Heart left ventricle (tissue), 16 donors: ENCODE measurements around the gene TBL1X. TPM values are rescaled to one million over a fixed set of nuclear protein-coding genes. Genes with fewer than 3 reads are reported as not detected.

Source experiments
- ATAC-seq, 4 donors: fragments of 200-7000 bp; cut with Tn5 transposase; one replicate each; pipeline ENCODE4 v1.9.1; 2020 to 2022; ENCODE audit warnings: moderate library complexity in 4 of 4, mild to moderate bottlenecking in 3 of 4, moderate number of reproducible peaks in 1 of 4
- DNase-seq, 5 donors: peaks; one replicate each; pipeline ENCODE4 v3.0.0-alpha.2; 2020
- H3K27ac ChIP-seq, 12 donors: fragments of 200-600 bp; sonication (generic) in 4 of 12; one replicate each; pipeline versions ENCODE4 v1.5.0 to v1.8.0; 2016 to 2022; ENCODE audit warnings: mild to moderate bottlenecking in 2 of 12
- H3K27me3 ChIP-seq, 9 donors: fragments of 200-600 bp; sonication (generic) in 2 of 9; one replicate each; pipeline versions ENCODE4 v1.5.1 to v1.8.0; 2016 to 2022; ENCODE audit warnings: mild to moderate bottlenecking in 3 of 9
- H3K36me3 ChIP-seq, 9 donors: fragments of 200-600 bp; sonication (generic) in 2 of 9; one replicate each; pipeline versions ENCODE4 v1.5.0 to v1.8.0; 2018 to 2022; ENCODE audit warnings: mild to moderate bottlenecking in 2 of 9
- H3K4me1 ChIP-seq, 12 donors: fragments of 200-600 bp; sonication (generic) in 4 of 12; one replicate each; pipeline versions ENCODE4 v1.5.0 to v1.8.0; 2016 to 2022; ENCODE audit warnings: mild to moderate bottlenecking in 3 of 12
- H3K4me3 ChIP-seq, 12 donors: fragments of 200-600 bp; sonication (generic) in 4 of 12; one replicate each; pipeline versions ENCODE4 v1.5.0 to v1.8.0; 2017 to 2022; ENCODE audit warnings: mild to moderate bottlenecking in 9 of 12, moderate library complexity in 4 of 12
- H3K9me3 ChIP-seq, 12 donors: fragments of 200-600 bp; sonication (generic) in 4 of 12; one replicate each; pipeline versions ENCODE4 v1.5.0 to v1.8.0; 2016 to 2022; ENCODE audit warnings: mild to moderate bottlenecking in 1 of 12
- POLR2A ChIP-seq, 2 donors: fragments of 450-650 bp; IDR thresholded peaks; one replicate each; pipeline ENCODE4 v1.6.1; 2017; ENCODE audit warnings: antibody characterized with exemption in 2 of 2, mild to moderate bottlenecking in 2 of 2, moderate library complexity in 2 of 2
- WGBS, 4 donors: extraction: QIAGEN DNeasy Blood & Tissue Kit in 2 of 4; methylation state at CpG; one replicate each; pipeline versions ENCODE4 v1.1.5 to v1.1.7; 2013 to 2018; 5-methylcytosine and 5-hydroxymethylcytosine counted together
- intact Hi-C, 10 donors: fragments of 100-400 bp; cut with DNase I; formaldehyde crosslinking; loops; one replicate each; pipeline versions ENCODE4 v1.11.1 to v1.14.2; 2022
- polyA plus RNA-seq, 2 donors: library from polyadenylated mRNA; stranded (reverse); fragments of 200-250 nt; gene quantifications; one replicate each; pipeline ENCODE4 v1.2.3, GENCODE V29; 2013
- total RNA-seq, 9 donors: library from RNA; depleted of rRNA in 2 of 9; stranded (reverse); fragments of >200 nt in 2 of 9; fragmentation: NEBNext Ultra II Directional in 3 of 9; extraction: Animal tissue kit (Norgen Biotek cat#: 25700) in 3 of 9; gene quantifications; one replicate each; pipeline versions ENCODE4 v1.1.0 to v1.2.4, GENCODE V29; 2016 to 2023
- TF ChIP-seq, protein P1 (sequence below), 12 donors: fragments of 200-600 bp; sonication (generic) in 4 of 12; IDR thresholded peaks; one replicate each; pipeline versions ENCODE4 v1.5.0 to v1.8.0; 2018 to 2022; ENCODE audit warnings: antibody characterized with exemption in 12 of 12, mild to moderate bottlenecking in 5 of 12
- donor health status: ischemic (EF 13 %, LVEDD 7.1; RV severe dilation, severe dysfunction).
- donor health status: healthy with polysubstance abuse.
- donor health status: DM: no; HTN: yes; CAD: no.
- donor health status: DM: no; HTN: no; CAD: no.
- donor health status: ischemic (EF 25% LVEDD 6.9; RV normal size, moderate dysfunction).
- donor health status: ischemic (EF 25% LVEDD 5.7; RV mildly dilated, moderate dysfunction).
- donor health status: healthy.
- donor health status: DM: yes; HTN: yes; CAD: no.
- donor health status: ischemic (EF 35%, LVEDD 5.7; RV mildly dilated, moderate dysfunction).
- donor health status: nonischemic (EF 11% LVEDD 7.7; RV severe dilation, severe dysfunction).
- donor health status: DM: yes; HTN: yes; CAD: no.
- donor health status: PGD.
- donor health status: ischemic (EF 29% LVEDD 5.4; RV normal size, mild dysfunction).
- donor health status: nonischemic (EF 23%, LVEDD 6.1; RV moderate dilation, normal function).

The TBL1X gene
- total and polyA plus RNA-seq, 11 donors: 2.4 to 30.7 (median 9.7) TPM

DNA sequence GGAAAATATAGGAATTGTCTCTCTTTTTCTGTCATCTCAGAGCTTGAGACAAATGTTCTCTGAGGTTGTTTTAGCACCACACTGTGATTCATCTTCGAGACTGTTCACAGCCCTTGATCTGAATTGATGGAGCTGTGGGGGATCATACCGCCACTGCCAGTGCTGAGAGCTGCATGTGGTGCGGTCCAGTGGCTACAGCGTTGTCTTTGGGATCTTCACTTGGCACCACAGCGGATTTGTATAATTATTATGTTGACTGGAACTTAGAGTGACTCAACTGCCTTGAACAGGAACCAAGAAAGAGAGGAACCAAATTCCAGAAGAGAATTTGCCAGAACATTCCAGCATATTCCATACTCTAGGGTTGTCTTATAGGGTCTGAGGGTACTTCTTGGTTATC is 29.1 kb downstream of the TBL1X start:
- intact Hi-C loops: no loop called here
- DNase-seq: no peak
- TF ChIP-seq, protein P1, sequence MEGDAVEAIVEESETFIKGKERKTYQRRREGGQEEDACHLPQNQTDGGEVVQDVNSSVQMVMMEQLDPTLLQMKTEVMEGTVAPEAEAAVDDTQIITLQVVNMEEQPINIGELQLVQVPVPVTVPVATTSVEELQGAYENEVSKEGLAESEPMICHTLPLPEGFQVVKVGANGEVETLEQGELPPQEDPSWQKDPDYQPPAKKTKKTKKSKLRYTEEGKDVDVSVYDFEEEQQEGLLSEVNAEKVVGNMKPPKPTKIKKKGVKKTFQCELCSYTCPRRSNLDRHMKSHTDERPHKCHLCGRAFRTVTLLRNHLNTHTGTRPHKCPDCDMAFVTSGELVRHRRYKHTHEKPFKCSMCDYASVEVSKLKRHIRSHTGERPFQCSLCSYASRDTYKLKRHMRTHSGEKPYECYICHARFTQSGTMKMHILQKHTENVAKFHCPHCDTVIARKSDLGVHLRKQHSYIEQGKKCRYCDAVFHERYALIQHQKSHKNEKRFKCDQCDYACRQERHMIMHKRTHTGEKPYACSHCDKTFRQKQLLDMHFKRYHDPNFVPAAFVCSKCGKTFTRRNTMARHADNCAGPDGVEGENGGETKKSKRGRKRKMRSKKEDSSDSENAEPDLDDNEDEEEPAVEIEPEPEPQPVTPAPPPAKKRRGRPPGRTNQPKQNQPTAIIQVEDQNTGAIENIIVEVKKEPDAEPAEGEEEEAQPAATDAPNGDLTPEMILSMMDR (IDR thresholded peaks at IDR 0.05): no peak
- no peak for TF ChIP-seq POLR2A (IDR thresholded peaks at IDR 0.05)
- H3K4me3 ChIP-seq: no peak overlapping the region
- H3K36me3 ChIP-seq: no peaks in the 10 kb centered on the region
- no peaks in the 10 kb centered on the region for H3K9me3 ChIP-seq
- no peak for ATAC-seq
- WGBS, 4 donors: 88 to 98% (median 93%) methylated on average over 5 of the region's 5 CpGs
- no peaks in the 10 kb centered on the region for H3K27me3 ChIP-seq
- H3K4me1 ChIP-seq: peaks cover 0 to 4% (median 0%) of the 10 kb centered on the region in 12 donors
- no peak overlapping the region for H3K27ac ChIP-seq

DNA sequence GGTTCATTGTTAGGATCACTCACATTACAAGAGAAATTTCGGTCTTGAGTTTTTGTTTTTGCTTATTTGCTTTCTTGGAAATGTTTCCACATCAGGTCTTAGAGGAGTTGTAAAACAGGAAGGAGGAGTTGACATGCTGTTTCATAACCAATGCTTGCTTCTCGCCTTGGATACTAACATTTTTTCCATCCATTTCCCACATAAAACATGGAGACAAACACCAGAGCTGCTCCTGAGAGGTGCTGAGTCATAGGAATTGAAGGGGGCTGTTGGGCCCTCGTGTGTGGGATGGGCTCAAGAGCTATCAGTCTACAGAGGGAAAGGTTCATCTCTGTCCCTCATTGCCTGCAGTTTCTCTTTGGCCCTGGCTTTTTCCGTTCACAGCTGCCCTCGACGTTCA is 29.9 kb downstream of the TBL1X start:
- ATAC-seq (no peak), DNase-seq (no peak)
- peaks cover 0 to 4% (median 0%) of the 10 kb centered on the region in 12 donors for H3K4me1 ChIP-seq
- no peaks in the 10 kb centered on the region for H3K36me3 ChIP-seq
- TF ChIP-seq, protein P1 (IDR thresholded peaks at IDR 0.05): no peak
- TF ChIP-seq POLR2A (IDR thresholded peaks at IDR 0.05): no peak
- H3K9me3 ChIP-seq: no peaks in the 10 kb centered on the region
- intact Hi-C loops: no loop called here
- 60 to 69% (median 62%) methylated on average over 6 of the region's 6 CpGs for WGBS, 4 donors
- H3K27ac ChIP-seq: no peak overlapping the region
- no peak overlapping the region for H3K4me3 ChIP-seq
- H3K27me3 ChIP-seq: no peaks in the 10 kb centered on the region

DNA sequence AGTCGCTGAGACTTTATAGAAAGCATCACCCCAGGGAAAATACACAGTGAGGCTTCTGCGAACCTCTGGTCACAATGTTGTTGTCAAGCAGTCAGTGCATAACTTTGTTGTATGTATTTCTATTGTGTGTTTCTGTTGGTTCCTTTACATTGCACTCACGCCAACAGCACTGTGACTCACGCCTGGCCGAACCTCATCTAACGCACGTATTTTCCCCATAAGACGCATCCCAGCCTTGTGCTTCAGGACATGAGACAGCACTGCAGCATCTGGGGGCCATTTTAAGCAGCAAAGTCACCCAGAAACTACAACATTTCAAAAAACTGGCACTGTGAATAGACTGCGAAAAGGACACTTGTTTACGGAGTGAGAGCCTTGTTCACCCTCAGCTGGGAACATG is 30.6 kb downstream of the TBL1X start:
- no peak for ATAC-seq
- Histone ChIP-seq H3K27ac (no peak overlapping the region), H3K4me3 (no peak overlapping the region), H3K4me1 (peaks cover 0 to 4% (median 0%) of the 10 kb centered on the region in 12 donors), H3K9me3 (no peaks in the 10 kb centered on the region), H3K27me3 (no peaks in the 10 kb centered on the region), H3K36me3 (no peaks in the 10 kb centered on the region)
- intact Hi-C loops: no loop called here
- TF ChIP-seq, protein P1 (IDR thresholded peaks at IDR 0.05): no peak
- TF ChIP-seq POLR2A (IDR thresholded peaks at IDR 0.05): no peak
- no peak for DNase-seq
- 91 to 96% (median 95%) methylated on average over 10 of the region's 10 CpGs for WGBS, 4 donors

DNA sequence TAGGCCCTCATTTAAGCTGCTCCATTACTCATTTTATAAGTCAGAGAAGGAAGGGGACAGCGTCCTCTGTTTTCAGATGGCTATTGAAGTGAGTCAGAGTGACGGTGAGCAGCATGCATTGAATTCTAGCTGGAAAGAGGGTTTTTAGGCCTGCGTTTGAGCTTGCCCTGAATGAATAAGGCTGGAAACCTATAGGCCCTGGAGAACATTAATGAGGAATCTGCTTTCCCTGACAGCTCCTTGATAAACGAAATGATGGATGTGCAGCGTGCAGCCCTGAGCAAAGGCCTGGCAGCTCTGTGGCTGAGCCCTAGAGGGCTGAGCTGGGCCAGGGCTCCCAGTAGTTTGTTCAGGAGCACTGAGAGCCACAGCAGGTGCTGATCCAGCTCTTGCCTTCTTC is 33.4 kb downstream of the TBL1X start:
- WGBS, 4 donors: 62 to 76% (median 70%) methylated on average over 5 of the region's 5 CpGs
- Histone ChIP-seq H3K4me1 (peaks cover 0 to 4% (median 0%) of the 10 kb centered on the region in 12 donors), H3K36me3 (no peaks in the 10 kb centered on the region), H3K9me3 (no peaks in the 10 kb centered on the region), H3K27ac (no peak overlapping the region), H3K27me3 (no peaks in the 10 kb centered on the region), H3K4me3 (no peak overlapping the region)
- intact Hi-C loops: no loop called here
- DNase-seq: no peak
- ATAC-seq: no peak
- TF ChIP-seq, protein P1 (IDR thresholded peaks at IDR 0.05): no peak
- no peak for TF ChIP-seq POLR2A (IDR thresholded peaks at IDR 0.05)
